ENCODE data around the gene CREB1. TPM values are rescaled to one million over a fixed set of nuclear protein-coding genes. Genes with fewer than 3 reads are reported as not detected.

The CREB1 gene
- total and polyA plus RNA-seq, 10 of the 15 experiments (the other 5 are each of a cell fraction or from before 2014, with no cell fraction given): 13.4 to 76.9 (median 39.5) TPM

DNA sequence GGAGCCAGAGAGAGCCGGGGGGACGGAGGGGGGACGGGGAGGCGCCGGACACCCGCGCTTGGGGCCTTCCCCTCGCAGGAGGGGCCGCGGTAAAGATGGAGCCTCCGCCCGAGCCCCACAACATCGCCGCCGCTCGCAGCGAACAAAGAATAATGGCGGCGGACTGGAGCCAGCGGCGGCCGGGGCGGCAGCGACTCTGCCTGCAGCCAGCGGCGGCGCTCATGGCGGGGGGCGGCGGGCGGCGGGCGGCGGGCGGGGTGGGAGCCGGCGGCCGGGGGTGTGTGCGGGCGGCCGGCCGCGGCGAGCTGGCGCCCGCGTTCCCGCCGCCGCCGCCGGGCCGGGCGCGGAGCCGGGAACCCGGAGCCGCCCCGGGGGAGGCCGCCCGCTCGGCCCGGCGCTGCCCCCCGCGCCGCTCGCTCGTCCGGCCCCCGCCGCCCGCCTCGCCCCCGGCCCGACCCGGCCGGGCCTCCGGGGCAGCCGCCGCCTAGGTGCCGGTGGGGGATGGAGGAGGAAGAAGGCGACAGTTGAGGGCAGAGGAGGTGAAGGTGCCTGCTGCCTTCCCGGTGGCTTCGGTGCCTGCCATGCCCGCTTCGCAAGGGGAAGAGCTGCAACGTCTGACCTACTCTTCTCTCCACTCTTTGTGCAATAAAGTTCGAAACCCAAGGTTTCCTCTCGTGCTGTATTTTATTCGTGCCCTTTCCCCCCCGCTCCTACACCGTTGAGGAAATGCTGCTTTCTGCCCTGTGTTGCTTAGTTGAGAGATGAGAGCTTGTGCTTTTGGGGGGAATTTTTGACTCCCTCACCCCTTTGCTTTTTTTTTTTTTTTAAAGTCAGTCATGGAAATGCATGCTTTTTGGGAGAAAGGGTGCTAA is 634 bp downstream of the CREB1 start (continued):
- no peak for TF ChIP-seq PBX3 (IDR thresholded peaks at IDR 0.05; ENCODE audit: insufficient replicate concordance, low read depth, low read length)
- TF ChIP-seq CHD1 (IDR thresholded peaks at IDR 0.05; ENCODE audit: low read depth, low read length): peak; percentile 72; the same call in 1 of the 2 replicates
- peak; percentile 21 to 46; a peak in 2 of 4 replicates for TF ChIP-seq BHLHE40 (IDR thresholded peaks at IDR 0.05; ENCODE audit: borderline replicate concordance in 1 of 2, low read depth in 2 of 2, low read length in 1 of 2)
- TF ChIP-seq NFYA (IDR thresholded peaks at IDR 0.05; ENCODE audit: borderline replicate concordance, low read depth, low read length): no peak
- peak; percentile 59; the same call in 1 of the 2 replicates for TF ChIP-seq POLR2AphosphoS5 (IDR thresholded peaks at IDR 0.05; ENCODE audit: low read length)
- TF ChIP-seq, protein P1, sequence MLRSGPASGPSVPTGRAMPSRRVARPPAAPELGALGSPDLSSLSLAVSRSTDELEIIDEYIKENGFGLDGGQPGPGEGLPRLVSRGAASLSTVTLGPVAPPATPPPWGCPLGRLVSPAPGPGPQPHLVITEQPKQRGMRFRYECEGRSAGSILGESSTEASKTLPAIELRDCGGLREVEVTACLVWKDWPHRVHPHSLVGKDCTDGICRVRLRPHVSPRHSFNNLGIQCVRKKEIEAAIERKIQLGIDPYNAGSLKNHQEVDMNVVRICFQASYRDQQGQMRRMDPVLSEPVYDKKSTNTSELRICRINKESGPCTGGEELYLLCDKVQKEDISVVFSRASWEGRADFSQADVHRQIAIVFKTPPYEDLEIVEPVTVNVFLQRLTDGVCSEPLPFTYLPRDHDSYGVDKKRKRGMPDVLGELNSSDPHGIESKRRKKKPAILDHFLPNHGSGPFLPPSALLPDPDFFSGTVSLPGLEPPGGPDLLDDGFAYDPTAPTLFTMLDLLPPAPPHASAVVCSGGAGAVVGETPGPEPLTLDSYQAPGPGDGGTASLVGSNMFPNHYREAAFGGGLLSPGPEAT (IDR thresholded peaks at IDR 0.05; ENCODE audit: low read depth): no peak
- peak; percentile 35 for TF ChIP-seq LARP7 (IDR thresholded peaks at IDR 0.05)
- TF ChIP-seq PAX5 (IDR thresholded peaks at IDR 0.05; ENCODE audit: borderline replicate concordance, low read depth, low read length): peak; percentile 17; the same call in 1 of the 2 replicates
- peak; percentile 1; the same call in 1 of the 2 replicates for TF ChIP-seq GATAD2B (conservative IDR thresholded peaks at IDR 0.05; ENCODE audit: low read depth)
- peak; percentile 18 to 28; a peak in 1 of 4 replicates for TF ChIP-seq IKZF2 (IDR thresholded peaks at IDR 0.05)
- TF ChIP-seq IRF4 (IDR thresholded peaks at IDR 0.05; ENCODE audit: low read depth, low read length): no peak
- TF ChIP-seq, protein P2, sequence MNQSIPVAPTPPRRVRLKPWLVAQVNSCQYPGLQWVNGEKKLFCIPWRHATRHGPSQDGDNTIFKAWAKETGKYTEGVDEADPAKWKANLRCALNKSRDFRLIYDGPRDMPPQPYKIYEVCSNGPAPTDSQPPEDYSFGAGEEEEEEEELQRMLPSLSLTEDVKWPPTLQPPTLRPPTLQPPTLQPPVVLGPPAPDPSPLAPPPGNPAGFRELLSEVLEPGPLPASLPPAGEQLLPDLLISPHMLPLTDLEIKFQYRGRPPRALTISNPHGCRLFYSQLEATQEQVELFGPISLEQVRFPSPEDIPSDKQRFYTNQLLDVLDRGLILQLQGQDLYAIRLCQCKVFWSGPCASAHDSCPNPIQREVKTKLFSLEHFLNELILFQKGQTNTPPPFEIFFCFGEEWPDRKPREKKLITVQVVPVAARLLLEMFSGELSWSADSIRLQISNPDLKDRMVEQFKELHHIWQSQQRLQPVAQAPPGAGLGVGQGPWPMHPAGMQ (IDR thresholded peaks at IDR 0.05; ENCODE audit: borderline replicate concordance): no peak
- peak; percentile 25; the same call in 1 of the 2 replicates for TF ChIP-seq ZNF384 (IDR thresholded peaks at IDR 0.05; ENCODE audit: borderline replicate concordance, low read depth, low read length)
- TF ChIP-seq RUNX3 (IDR thresholded peaks at IDR 0.05; ENCODE audit: low read length): peak; percentile 6; the same call in 1 of the 2 replicates
- peak; percentile 60; the same call in 1 of the 2 replicates for TF ChIP-seq POLR2A (IDR thresholded peaks at IDR 0.05; ENCODE audit: low read depth, low read length)
- no peak for TF ChIP-seq HSF1 (IDR thresholded peaks at IDR 0.05; ENCODE audit: low read depth, low read length)
- TF ChIP-seq ZSCAN29 (IDR thresholded peaks at IDR 0.05): 0 out of 2 replicates have a peak, but pooled peaks have one; percentile 23
- peak; percentile 15; the same call in 1 of the 2 replicates for TF ChIP-seq TAF1 (IDR thresholded peaks at IDR 0.05; ENCODE audit: borderline replicate concordance, low read depth, low read length)
- TF ChIP-seq FOXM1 (IDR thresholded peaks at IDR 0.05; ENCODE audit: low read depth, low read length): no peak
- TF ChIP-seq BACH1 (IDR thresholded peaks at IDR 0.05; ENCODE audit: borderline replicate concordance): peak; percentile 15
- TF ChIP-seq NFXL1 (IDR thresholded peaks at IDR 0.05; ENCODE audit: borderline replicate concordance): no peak
- no peak for TF ChIP-seq KAT2A (conservative IDR thresholded peaks at IDR 0.05; ENCODE audit: control insufficient read depth, low read depth, low read length)
- no peak for TF ChIP-seq ASH2L (IDR thresholded peaks at IDR 0.05; ENCODE audit: borderline replicate concordance, low read depth)
